GF-D8 (cell line): Measurements from ENCODE around the gene DYNC2I2.

ENCODE experiments used
- DNase-seq: peaks from one replicate; lab custom pipeline; 2025; lab: John Stamatoyannopoulos, UW

Gene DYNC2I2

GRCh38 chr9:128636024-128636390, 20.6 kb downstream of the DYNC2I2 start:
- DNase-seq: no peak

- no peak for DNase-seq
These were observed 21.2 kb downstream of the DYNC2I2 start for GRCh38 chr9:128635266-128636023.

GRCh38 chr9:128634651-128635262, 21.9 kb downstream of the DYNC2I2 start:
- no peak for DNase-seq

GRCh38 chr9:128634111-128634510, 22.5 kb downstream of the DYNC2I2 start:
- no peak for DNase-seq

- DNase-seq: no peak
These were observed 23.0 kb downstream of the DYNC2I2 start for GRCh38 chr9:128633601-128634000.

- no peak for DNase-seq
These were observed 23.6 kb downstream of the DYNC2I2 start for GRCh38 chr9:128633057-128633456.

GRCh38 chr9:128632486-128632885, 24.2 kb downstream of the DYNC2I2 start:
- DNase-seq: no peak

- DNase-seq: no peak
These were observed 24.6 kb downstream of the DYNC2I2 start for GRCh38 chr9:128632066-128632465.

- no peak for DNase-seq
These were observed 25.0 kb downstream of the DYNC2I2 start for GRCh38 chr9:128631636-128632035.

- no peak for DNase-seq
These were observed 26.6 kb downstream of the DYNC2I2 start for GRCh38 chr9:128629852-128630545.

GRCh38 chr9:128629136-128629535, 27.5 kb downstream of the DYNC2I2 start:
- no peak for DNase-seq

GRCh38 chr9:128628471-128629048, 28.1 kb downstream of the DYNC2I2 start:
- DNase-seq: no peak

GRCh38 chr9:128627906-128628305, 28.7 kb downstream of the DYNC2I2 start:
- DNase-seq: no peak

- no peak for DNase-seq
These were observed 29.4 kb downstream of the DYNC2I2 start for GRCh38 chr9:128627127-128627715.

GRCh38 chr9:128626181-128626580, 30.5 kb downstream of the DYNC2I2 start:
- DNase-seq: no peak

GRCh38 chr9:128625391-128626146, 31.1 kb downstream of the DYNC2I2 start:
- no peak for DNase-seq

GRCh38 chr9:128624566-128624965, 32.1 kb downstream of the DYNC2I2 start:
- DNase-seq: no peak

GRCh38 chr9:128621730-128622455, 34.8 kb downstream of the DYNC2I2 start:
- DNase-seq: no peak

GRCh38 chr9:128619779-128620178, 36.9 kb downstream of the DYNC2I2 start:
- DNase-seq: no peak

GRCh38 chr9:128619127-128619526, 37.5 kb downstream of the DYNC2I2 start:
- no peak for DNase-seq

- DNase-seq: no peak
These were observed 38.7 kb downstream of the DYNC2I2 start for GRCh38 chr9:128617943-128618342.
